ENCODE results near the gene C12orf75.
"Not testable (repeated sequence)": the region's sequence is repeated elsewhere in the genome, so short reads cannot be mapped to it uniquely, and the experiment has no call there.

C12orf75 gene

DNA sequence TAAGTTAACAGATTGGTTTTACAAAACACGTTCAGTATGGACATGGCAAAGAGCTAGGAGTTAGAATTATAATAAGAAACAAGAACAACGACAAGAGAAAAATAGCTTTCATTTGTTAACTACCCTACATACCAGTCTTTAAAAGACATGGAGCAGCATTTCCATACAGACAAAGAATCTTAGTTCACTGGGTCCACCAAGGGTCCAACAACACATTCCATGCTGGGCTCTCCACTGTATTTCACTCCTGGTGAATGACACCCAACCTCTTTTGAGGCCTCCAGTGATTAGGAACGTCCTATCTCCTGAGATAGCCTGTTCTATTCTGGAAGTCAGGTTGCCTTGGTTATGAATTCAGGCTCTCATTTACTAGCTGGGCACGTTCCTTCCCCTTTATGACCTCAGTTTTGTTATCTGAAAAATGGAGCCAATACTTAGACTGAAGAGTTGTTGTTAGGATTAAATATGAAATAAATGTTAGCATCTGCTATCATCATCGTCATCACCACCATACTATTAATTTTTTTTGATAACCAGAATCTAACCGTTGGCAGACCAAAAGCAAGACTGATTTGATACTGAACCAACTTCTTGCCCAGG is 37.7 kb downstream of the C12orf75 start:
- no peak for DNase-seq (ENCODE audit: extremely low read depth in 1 of 2, low read depth in 1 of 2)

DNA sequence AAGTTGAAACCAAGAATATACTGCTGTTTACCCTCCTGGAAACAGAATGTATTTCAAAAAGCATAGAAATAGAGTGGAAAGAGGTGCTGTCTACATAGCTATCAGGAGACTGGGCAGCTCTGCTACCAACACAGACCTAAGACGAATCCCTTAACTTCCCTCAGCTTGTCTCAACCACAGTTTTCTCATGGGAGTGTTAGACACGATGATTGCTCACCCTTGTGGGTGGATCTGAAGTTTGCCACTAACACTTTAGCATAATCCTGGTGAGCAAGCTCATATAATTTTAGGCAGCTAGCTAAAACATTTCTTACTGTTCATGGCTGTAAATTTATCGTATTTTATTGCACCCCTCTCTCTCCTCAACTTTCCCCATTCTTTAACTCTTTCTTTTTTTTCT is 38.5 kb downstream of the C12orf75 start:
- no peak for DNase-seq (ENCODE audit: extremely low read depth in 1 of 2, low read depth in 1 of 2)

DNA sequence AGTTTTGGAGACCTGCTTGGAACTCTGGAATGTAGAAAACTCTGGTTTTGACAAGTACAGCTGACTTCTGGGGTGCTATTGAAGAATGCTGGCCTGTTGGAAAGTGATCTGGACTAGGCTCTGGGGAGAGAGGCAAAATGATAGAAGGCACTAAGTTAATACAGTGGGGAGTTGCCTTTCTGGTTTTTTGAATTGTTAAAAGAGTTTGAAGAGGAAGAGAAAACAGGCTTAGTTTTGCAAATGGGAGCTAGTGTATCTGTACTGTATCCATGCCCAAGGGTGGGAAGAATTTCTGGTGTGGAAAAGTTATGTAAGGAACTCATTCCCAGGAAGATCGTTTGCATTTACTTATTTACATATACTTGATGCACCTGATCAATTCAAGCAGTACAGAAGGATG is 43.8 kb downstream of the C12orf75 start:
- DNase-seq (ENCODE audit: extremely low read depth in 1 of 2, low read depth in 1 of 2), result no peak

DNA sequence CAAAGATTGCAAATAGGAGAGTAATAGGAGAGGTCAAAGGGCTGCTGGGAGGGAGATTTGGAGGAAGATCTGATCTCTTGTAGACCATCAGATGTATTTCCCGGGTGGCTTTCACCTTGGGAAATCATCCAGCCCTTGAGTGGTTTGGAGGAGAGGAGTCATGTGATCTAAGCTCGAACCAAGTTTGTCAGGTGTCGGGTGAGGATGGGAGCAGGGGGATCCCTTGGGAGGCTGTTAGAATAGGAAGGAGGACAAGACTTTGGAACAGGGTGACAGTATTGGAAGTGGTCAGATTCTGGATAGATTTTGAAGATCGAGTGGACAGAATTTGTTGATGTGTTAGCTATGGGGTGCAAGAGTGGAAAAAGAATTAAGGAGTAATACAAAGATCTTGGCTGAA is 46.6 kb downstream of the C12orf75 start:
- DNase-seq (ENCODE audit: extremely low read depth in 1 of 2, low read depth in 1 of 2), result no peak

DNA sequence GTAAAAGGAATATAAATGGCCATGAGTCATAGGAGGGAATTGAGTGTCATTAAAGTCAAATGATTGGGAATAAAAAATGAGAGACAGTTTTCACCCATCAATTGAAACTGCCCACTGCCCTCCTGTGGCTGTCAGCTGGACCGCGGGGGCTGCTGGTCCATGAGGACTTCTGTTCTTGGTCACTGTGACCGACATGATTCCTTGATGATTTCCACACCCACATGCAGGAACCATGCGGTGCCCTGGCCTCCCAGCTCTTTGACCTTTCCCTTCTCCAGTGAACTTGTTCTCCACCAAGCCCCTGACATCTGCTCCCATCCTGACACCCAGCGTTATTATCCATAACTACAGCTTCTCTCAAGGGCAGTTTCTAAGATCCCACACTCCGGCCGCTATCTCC is 48.4 kb downstream of the C12orf75 start:
- DNase-seq (ENCODE audit: extremely low read depth in 1 of 2, low read depth in 1 of 2), result no peak

DNA sequence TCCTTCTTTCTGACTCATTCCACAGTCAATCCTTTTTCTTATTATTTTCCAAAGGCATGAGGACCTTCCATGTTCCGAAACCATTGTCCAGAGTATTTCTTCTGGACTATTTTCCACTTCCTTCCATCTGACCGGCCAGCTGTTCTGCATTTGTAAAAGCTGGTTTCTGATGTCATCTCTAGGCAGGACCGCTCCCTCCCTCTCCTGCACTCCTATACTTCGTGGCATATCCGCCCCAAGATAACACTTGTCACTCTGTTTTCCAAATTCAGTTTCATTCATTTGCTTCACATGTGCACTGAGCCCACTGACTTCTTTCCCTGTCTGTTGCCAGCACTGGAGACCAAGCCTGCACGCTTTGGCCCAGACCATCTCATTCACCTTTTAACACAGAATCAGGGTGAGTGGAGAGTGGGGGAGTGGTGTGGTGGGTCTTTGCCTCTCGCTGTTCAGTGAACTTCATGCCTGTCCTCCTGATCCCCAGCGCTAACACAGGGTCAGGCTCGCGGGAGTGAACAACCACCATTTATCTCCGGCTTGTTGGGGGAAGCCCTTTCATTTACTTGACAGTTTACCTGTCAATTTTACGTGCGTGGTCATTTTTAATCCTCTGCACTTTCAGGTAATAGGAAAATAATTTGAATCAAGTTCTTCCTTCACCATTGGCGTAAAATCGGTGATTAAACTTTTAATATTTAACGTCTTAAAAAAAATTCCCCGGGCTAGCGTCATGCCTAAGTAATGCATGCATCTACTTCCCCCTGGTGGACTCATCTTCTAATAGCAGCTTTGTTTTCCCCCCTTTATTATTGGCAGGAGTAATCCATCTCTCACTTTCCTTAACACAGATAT is 52.5 kb downstream of the C12orf75 start:
- DNase-seq (ENCODE audit: extremely low read depth in 1 of 2, low read depth in 1 of 2), result no peak

DNA sequence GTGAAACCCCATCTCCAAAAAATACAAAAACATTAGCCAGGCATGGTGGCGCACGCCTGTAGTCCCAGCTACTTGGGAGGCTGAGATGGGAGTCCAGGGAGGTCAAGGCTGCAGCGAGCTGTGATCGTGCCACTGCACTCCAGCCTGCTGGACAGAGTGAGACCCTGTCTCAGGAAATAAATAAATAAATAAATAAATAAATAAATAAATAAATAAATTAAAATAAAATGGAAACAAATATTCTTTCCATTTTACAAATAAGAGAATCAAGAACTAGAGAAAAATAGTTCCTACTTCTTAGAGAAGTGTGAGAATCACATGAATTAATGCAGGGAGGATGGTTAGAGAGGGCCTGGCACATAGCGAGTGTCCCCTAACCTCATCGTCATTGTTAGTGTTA is 53.7 kb downstream of the C12orf75 start:
- no peak for DNase-seq (ENCODE audit: extremely low read depth in 1 of 2, low read depth in 1 of 2)

DNA sequence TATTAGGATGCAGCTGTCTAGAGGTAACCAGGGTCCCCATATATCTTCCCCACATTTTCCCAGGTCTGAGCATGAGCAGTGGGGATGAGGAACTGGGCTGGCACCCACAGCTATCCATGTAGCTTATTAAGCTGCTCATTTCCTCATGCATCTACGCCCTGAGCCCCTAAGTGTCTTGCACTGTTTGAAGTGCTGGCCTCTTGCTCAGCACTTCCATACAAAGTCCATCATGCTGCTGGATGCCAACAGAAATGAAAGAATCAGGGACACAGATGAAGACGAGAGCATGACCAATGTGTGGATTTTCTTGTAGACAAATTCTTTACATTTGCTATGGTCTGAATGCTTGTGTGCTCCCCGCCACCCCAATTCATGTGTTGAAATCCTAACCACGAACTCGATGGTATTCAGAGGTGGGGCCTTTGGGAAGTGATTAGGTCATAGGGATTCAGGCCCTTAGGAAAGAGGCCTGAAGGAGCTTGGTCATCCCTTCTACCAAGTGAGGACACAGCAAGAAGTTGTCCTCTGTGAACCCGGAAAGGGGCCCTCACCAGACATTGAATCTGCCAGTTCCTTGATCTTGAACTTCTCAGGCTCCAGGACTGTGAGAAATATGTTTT is 54.5 kb downstream of the C12orf75 start:
- DNase-seq (ENCODE audit: extremely low read depth in 1 of 2, low read depth in 1 of 2), result no peak

DNA sequence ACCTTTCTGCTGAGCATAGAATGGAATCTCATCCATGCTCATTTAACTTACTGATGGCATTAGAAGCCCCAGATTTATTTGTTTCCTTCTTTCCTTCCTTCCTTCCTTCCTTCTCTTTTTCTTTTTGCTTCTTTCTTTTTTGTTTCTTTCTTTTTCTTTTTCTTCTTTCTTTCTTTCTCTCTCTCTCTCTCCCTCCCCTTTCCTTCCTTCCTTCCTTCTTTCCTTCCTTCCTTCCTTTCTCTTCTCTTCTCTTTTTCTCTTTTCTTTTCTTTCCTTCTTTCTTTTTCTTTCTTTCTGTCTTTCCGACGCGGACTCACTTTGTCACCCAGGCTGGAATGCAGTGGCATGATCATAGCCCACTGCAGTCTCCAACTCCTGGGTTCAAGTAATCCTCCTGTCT is 55.9 kb downstream of the C12orf75 start:
- DNase-seq (ENCODE audit: extremely low read depth in 1 of 2, low read depth in 1 of 2), result no peak

DNA sequence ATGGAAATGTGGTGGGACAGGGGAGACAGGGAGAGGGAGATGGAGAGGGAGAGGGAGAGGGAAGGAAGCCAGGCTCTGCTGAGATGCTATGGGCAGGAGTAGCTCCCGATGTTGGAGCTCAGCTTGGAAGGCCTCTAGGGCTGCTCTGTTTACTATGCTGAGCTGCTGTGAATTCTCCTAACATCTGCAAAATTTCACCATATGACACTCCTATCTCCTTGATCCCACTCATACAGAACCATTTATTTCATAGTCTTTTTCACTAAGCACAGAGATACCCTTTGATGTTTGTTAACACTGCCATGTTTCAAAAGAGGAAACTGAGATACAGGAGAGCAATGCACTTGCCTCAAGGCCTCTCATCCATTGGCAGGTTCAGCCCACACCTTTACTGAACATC is 60.7 kb downstream of the C12orf75 start:
- DNase-seq (ENCODE audit: extremely low read depth in 1 of 2, low read depth in 1 of 2), result no peak

DNA sequence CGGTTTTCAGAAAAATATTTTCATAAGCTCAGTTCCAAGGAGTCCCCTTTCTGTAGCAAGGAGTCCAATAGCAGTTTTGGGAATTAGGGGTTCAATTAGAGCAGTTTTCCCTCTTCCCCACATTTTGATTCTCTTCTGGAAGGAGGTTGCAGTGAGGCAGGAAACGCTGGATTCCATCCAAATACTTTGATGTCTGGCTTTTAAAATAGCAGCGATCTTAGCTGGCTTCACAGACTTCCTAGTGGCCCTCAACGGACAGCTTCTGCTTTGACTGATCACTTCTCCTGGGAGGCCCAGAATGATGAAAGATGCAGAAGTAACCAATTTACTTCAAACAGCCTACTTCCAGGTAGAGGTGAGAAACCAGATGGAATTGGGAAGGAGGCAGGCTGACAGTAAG is 63.1 kb downstream of the C12orf75 start:
- no peak for DNase-seq (ENCODE audit: extremely low read depth in 1 of 2, low read depth in 1 of 2)

DNA sequence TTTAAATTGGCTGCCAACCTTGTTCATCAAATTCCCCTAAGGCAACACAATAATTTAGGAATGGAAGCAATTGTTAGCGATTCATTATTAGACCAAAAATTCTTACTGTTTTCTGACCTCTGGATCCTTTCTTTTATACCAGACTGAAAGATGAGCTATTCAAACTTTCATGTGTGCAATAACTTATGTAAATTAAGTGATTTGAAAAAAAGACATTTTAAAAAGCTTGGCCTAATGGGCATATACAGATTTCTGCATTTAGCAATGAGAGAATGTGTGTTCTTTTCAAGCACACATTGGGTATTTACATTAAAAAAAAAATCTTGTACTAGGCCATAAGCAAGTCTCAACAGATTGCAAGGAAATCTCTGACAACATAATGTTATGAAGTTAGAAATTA is 65.5 kb downstream of the C12orf75 start:
- no peak for DNase-seq (ENCODE audit: extremely low read depth in 1 of 2, low read depth in 1 of 2)

DNA sequence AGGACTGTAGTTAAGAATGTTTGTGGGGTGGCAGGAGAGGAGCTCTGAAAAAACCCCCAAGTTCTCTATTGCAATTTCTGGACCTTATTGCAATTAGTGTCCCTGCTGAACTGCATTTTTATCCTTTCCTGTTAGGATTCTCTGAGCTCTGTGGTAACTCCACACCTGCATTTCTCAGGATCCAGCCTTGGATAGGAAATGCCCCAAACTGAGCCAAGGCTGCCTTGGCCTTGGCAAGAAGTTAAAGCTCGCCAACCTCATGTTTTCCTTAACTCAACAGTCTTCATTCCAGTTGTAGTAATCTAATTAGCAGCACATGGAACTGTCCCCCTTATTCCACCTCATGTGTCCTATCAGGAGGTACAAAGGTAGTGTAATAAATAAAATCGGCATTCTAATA is 66.5 kb downstream of the C12orf75 start:
- no peak for DNase-seq (ENCODE audit: extremely low read depth in 1 of 2, low read depth in 1 of 2)

DNA sequence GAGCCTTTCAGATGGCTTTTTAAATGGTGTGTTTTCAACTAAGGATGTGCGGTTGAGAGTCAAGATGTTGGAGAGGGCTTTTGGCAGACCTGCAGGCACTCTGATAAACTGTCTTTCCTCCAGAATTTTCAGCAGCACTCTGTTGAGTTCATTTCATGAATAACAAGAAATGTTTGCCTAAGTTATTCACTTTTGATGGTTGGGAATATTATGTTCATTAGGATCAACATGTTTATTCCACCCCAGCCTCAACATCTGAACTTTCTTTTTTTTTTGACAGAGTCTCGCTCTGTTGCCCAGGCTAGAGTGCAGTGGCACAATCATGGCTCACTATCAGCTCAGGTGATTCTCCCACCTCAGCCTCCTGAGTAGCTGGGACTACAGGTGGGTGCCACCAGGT is 68.4 kb downstream of the C12orf75 start:
- no peak for DNase-seq (ENCODE audit: extremely low read depth in 1 of 2, low read depth in 1 of 2)

DNA sequence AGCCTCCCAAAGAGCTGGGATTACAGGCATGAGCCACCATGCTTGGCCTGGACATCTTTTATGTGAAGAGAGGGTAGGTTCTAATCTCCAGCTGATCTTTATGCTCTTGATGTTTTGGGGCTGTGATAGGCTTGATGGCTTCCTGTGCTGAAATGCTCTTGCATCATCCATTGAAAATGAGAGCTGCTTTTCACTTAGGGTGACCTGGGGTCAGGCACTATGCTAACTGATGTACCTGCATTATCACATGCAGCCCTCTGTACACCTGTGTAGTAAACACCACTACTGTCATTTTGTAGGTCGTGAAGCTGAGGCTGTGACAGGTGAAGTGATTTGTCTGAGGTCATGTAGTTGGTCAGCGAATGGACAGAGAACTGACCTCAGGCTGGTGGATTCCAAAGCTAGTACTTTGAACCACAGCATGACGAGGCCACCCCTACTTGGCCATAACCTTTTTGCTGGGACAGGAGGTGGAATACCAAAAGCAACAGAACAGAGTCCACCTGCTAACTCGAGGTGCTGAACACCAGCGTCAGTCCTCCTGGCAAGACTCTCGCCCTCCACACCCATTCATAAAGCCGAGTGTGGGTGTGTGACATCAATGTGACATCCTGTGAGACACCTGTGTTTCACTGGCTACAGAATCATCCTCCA is 69.1 kb downstream of the C12orf75 start:
- DNase-seq (ENCODE audit: extremely low read depth in 1 of 2, low read depth in 1 of 2), result no peak

DNA sequence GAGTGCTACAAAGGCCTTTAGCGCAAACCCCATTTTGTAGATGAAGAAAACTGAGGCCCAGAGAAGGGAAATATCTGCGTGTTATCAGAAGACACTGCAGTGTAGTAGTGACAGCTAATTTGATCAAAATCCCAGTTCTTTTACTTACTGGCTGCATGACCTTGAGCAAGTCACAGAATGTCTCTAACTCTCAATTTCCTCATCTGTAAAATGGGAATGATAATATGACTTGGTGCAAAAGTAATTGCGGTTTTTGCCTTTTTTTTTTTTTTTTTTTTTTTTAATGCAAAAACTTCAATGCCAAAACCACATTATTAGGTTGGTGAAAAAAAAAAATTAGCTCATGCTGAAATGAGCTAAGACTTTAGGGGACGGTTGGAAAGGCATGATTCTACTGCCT is 69.7 kb downstream of the C12orf75 start:
- no peak for DNase-seq (ENCODE audit: extremely low read depth in 1 of 2, low read depth in 1 of 2)

DNA sequence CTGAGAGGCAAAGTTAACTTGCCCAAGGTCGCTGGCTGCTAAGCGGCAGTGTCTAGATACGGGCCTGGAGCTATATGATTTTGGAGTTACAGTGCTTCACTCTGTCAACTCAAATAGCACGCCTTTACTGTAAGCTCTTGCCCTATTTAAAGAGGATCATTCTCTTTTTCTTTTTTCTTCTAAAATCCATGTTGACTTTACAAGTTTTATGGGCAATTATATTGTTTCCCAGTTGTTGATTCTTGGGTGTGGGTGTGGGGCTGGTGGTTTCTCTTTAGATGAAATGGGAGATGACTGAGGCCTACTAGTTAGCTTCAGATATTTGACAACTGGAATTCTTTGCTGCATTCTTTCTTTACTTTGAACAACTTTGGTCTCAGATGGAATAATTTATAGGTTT is 70.7 kb downstream of the C12orf75 start:
- DNase-seq (ENCODE audit: extremely low read depth in 1 of 2, low read depth in 1 of 2), result no peak

DNA sequence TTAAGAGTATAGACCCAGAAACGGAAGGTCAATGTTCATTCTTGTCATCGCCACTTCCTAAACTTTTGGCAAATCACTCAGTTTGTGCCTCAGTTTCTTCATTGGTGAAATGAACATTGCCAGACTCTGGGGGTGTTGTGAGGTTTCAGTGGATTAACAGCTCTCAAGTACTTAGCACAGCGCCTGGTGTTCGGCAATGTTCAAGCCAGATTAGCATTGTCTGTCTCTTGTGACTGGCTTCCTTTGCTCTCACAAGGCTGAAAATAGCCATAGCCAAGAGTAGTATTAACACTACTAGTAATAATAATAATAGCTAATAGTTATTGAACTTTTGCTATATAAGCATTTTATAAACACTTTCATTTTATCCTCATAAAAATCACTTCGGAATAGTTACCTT is 71.9 kb downstream of the C12orf75 start:
- no peak for DNase-seq (ENCODE audit: extremely low read depth in 1 of 2, low read depth in 1 of 2)

DNA sequence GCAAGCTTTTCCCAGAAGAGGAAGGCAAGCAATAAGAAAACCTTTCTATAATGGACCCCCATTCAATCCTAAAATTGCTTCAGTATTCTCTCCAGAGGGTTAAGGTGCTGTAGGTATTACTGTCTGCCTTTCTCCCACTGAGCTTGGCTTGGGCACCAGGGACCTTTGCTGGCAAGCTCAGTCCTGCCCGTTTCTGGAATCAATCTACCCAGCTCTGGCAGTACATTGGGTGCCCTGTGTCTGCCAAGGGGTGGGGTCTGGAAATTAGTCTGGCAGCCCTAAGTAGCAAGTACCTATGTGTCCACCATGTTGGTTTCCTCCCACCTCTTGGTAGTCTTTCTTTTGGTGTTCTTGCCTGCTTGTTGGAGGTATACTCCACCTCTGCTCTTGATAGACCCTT is 72.6 kb downstream of the C12orf75 start:
- DNase-seq (ENCODE audit: extremely low read depth in 1 of 2, low read depth in 1 of 2), result no peak

DNA sequence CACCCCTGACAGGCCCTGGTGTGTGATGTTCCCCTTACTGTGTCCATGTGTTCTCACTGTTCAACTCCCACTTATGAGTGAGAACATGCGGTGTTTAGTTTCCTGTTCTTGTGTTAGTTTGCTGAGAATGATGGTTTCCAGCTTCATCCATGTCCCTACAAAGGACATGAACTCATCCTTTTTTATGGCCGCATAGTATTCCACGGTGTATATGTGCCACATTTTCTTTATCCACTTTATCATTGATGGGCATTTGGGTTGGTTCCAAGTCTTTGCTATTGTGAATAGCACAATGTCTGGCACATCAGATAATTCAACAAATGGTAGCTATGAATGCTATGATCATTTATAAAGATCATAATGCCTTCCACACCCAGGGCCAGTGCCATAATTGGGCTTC is 73.6 kb downstream of the C12orf75 start:
- DNase-seq (ENCODE audit: extremely low read depth in 1 of 2, low read depth in 1 of 2), result not testable (repeated sequence)

DNA sequence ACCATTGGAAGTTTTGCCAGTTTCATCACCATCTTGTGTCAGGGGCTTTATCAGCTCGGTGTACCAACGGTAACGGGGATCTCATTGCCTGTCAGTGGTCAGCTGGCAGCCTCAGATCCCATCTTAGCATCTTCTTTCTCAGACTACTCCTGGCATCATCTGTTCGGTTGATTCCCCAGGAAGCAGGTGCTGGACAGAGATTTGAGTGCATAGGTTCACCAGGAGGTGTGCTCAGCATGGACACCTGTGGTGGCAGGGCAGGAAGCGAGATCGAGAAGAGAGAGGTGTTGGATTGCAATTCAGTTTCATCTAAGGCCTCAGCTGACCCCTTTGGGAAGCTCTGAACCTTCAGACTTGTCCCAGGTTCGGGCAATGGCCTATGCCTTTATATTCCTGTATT is 76.0 kb downstream of the C12orf75 start:
- DNase-seq (ENCODE audit: extremely low read depth in 1 of 2, low read depth in 1 of 2), result no peak

DNA sequence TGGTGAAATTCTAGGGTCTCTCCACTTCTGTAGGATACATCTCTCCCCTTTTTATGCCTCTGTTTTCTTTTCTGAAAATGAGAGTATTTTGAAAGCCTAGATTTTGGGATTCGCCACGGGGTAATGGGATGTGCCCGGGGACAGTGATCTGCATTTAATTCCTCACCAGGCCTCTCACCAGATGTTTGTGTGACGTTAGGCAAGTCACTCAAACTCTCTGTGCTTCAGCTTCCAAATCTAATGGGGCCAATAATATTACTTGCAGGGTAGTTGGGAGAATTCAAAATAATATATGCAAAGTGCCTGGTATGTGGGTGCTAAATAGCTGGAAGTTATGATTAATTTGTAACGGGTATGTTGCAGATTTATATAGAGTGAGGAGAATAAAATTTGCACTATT is 78.8 kb downstream of the C12orf75 start:
- DNase-seq (ENCODE audit: extremely low read depth in 1 of 2, low read depth in 1 of 2), result no peak
